Activated CD8-positive, alpha-beta T cell treated with anti-CD3 and anti-CD28 coated beads, Interleukin-2, amount 10 ng/mL, durations not matched to agents 7 days and 5 days (primary cell): ENCODE measurements around the gene DYRK4. TPM values are rescaled to one million over a fixed set of nuclear protein-coding genes. Genes with fewer than 3 reads are reported as not detected.
"Not testable (repeated sequence)": the region's sequence is repeated elsewhere in the genome, so short reads cannot be mapped to it uniquely, and the experiment has no call there.

ENCODE experiments used
- ATAC-seq: fragments of 150-1000 bp; cut with Tn5 transposase; one replicate; pipeline ENCODE4 v1.10.0; 2021; ENCODE audit warnings: moderate library complexity
- CTCF ChIA-PET: fragments of 350-600 bp; sonication (Branson Sonifier 250); formaldehyde crosslinking; loops from one replicate; lab custom pipeline; 2021; ENCODE audit warnings: antibody characterized with exemption; lab: Charles Lee
- POLR2A ChIA-PET: fragments of 350-600 bp; sonication (Branson Sonifier 250); formaldehyde crosslinking; loops from one replicate; lab custom pipeline; 2021; ENCODE audit warnings: antibody characterized with exemption; lab: Charles Lee
- DNase-seq: peaks from one replicate; pipeline ENCODE4 v3.0.0-alpha.2; 2020
- H3K27ac Mint-ChIP-seq: one replicate; pipeline ENCODE4 v1.8.0; 2021; ENCODE audit warnings: mild to moderate bottlenecking, mixed read lengths
- H3K27me3 Mint-ChIP-seq: one replicate; pipeline ENCODE4 v1.8.0; 2021; ENCODE audit warnings: low read depth, mixed read lengths
- H3K36me3 Mint-ChIP-seq: one replicate; pipeline ENCODE4 v1.8.0; 2021; ENCODE audit warnings: low read depth, mixed read lengths
- H3K4me1 Mint-ChIP-seq: one replicate; pipeline ENCODE4 v1.8.0; 2021; ENCODE audit warnings: low read depth, mixed read lengths
- H3K4me3 Mint-ChIP-seq: one replicate; pipeline ENCODE4 v1.8.0; 2021; ENCODE audit warnings: mild to moderate bottlenecking, mixed read lengths
- H3K9me3 Mint-ChIP-seq: one replicate; pipeline ENCODE4 v1.8.0; 2022; ENCODE audit warnings: mixed read lengths; ENCODE audit not compliant: insufficient read depth
- total RNA-seq, 2 experiments: library from RNA; stranded (reverse); gene quantifications; one replicate each; pipeline ENCODE4 v1.2.3, GENCODE V29; 2021

The DYRK4 gene, protein sequence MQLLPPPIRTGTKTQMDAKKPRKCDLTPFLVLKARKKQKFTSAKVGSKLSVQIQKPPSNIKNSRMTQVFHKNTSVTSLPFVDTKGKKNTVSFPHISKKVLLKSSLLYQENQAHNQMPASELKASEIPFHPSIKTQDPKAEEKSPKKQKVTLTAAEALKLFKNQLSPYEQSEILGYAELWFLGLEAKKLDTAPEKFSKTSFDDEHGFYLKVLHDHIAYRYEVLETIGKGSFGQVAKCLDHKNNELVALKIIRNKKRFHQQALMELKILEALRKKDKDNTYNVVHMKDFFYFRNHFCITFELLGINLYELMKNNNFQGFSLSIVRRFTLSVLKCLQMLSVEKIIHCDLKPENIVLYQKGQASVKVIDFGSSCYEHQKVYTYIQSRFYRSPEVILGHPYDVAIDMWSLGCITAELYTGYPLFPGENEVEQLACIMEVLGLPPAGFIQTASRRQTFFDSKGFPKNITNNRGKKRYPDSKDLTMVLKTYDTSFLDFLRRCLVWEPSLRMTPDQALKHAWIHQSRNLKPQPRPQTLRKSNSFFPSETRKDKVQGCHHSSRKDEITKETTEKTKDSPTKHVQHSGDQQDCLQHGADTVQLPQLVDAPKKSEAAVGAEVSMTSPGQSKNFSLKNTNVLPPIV
- total RNA-seq, result 10 to 100 TPM; 27.7 to 28.1 TPM

GRCh38 chr12:4562034-4562657 lies at the start of gene DYRK4:
DYRK4 (plus strand) TSS chr12:4562208; CDS start chr12:4562246, 38 bp downstream.
- ChIA-PET POLR2A (interaction anchor here (1.3 kb wide), 1 partner anchor 16 kb away, joined by 3 read pairs; no protein-coding TSS in a partner anchor), CTCF (interaction anchor here (1.0 kb wide), 1 partner anchor 18 kb away, joined by 3 read pairs; no protein-coding TSS in a partner anchor)
- Mint-ChIP-seq H3K4me1 (peaks cover 26% of the 10 kb centered on the region), H3K27ac (no peak within 1 kb of the TSS), H3K9me3 (no peaks in the 10 kb centered on the region), H3K27me3 (peaks cover 6% of the 10 kb centered on the region), H3K36me3 (peaks cover 24% of the 10 kb centered on the region), H3K4me3 (no peak within 1 kb of the TSS)
- DNase-seq, result no peak
- peak; percentile 51 for ATAC-seq

GRCh38 chr12:4518106-4518728 lies 43.8 kb upstream of the DYRK4 start:
- Mint-ChIP-seq H3K27me3 (no peaks in the 10 kb centered on the region), H3K27ac (no peak overlapping the region), H3K9me3 (no peaks in the 10 kb centered on the region), H3K36me3 (peaks cover 29% of the 10 kb centered on the region), H3K4me1 (no peaks in the 10 kb centered on the region), H3K4me3 (no peak overlapping the region)
- DNase-seq (no peak), ATAC-seq (no peak)
- POLR2A ChIA-PET, result no interaction called here
- CTCF ChIA-PET, result no interaction called here

GRCh38 chr12:4523443-4523842 lies 38.6 kb upstream of the DYRK4 start:
- H3K27me3 Mint-ChIP-seq, H3K9me3 Mint-ChIP-seq, H3K4me1 Mint-ChIP-seq, POLR2A ChIA-PET, DNase-seq, H3K27ac Mint-ChIP-seq, ATAC-seq, H3K4me3 Mint-ChIP-seq: not testable (repeated sequence)
- CTCF ChIA-PET, result interaction anchor here (0.7 to 1.5 kb wide), 2 partner anchors 102 to 103 kb away, joined by 4 read pairs; no protein-coding TSS in a partner anchor
- H3K36me3 Mint-ChIP-seq, result peaks cover 29% of the 10 kb centered on the region

GRCh38 chr12:4526923-4527546 lies 35.0 kb upstream of the DYRK4 start:
- DNase-seq (no peak), ATAC-seq (no peak)
- Mint-ChIP-seq H3K27ac (no peak overlapping the region), H3K4me3 (no peak overlapping the region), H3K9me3 (no peaks in the 10 kb centered on the region), H3K36me3 (peaks cover 37% of the 10 kb centered on the region), H3K4me1 (peaks cover 5% of the 10 kb centered on the region), H3K27me3 (no peaks in the 10 kb centered on the region)
- ChIA-PET POLR2A (no interaction called here), CTCF (interaction anchor here (0.7 to 2.3 kb wide), 10 partner anchors 9 to 642 kb away, joined by 3 to 9 read pairs (median 4); no protein-coding TSS in a partner anchor)

DNA sequence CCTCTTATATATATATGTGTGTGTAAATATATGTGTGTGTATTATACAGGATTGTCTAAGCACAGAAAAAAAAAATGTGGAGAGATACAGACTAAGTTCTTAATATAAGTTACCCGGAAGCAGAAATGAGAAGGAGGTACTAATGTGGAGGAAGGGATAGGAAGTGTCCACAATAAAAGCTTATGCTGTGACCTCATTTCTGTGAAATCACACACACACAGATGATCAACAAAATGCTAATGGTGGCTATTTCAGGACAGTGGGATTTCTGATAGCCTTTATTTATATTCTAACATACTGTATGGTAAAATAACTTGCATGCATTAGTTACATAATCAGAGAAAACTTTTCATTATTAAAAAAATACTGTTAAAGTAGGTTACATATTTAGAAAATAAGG lies 31.8 kb upstream of the DYRK4 start:
- POLR2A ChIA-PET, result no interaction called here
- Mint-ChIP-seq H3K27ac (no peak overlapping the region), H3K27me3 (no peaks in the 10 kb centered on the region)

DNA sequence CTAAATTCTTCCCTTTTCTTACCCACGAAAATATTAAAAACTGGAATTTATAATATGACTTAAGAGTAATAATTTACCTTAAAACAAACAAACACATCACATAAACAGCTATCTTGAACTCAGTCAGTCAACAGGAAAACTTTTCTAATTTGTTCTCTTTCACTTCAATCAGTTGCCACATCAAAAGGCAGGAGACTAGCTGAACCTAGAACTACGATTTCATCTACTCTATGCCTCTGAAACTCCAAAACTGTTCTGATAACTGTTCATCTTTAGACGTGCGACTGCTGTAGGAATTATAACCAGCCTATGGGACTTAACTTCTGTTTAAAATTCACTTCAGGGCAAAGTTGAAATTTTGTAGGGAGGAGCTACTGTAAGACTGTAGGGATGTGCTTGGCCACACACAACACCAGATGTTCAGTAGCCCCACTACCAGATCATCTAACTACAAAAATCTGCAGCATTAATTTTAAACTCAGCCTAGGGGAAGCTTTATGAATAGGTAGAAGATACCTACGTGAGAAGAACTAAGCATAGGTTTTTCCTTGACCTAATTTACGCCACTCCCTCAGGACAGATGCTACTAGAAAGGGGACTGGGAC lies 30.9 kb upstream of the DYRK4 start:
- DNase-seq, result no peak
- peak overlapping the region; percentile 36 for H3K27ac Mint-ChIP-seq
- ChIA-PET CTCF (interaction anchor here (1.3 to 2.3 kb wide), 6 partner anchors 10 to 645 kb away, joined by 3 to 8 read pairs (median 6); no protein-coding TSS in a partner anchor), POLR2A (no interaction called here)
- H3K27me3 Mint-ChIP-seq, result no peaks in the 10 kb centered on the region
- H3K9me3 Mint-ChIP-seq, result no peaks in the 10 kb centered on the region
- peaks cover 5% of the 10 kb centered on the region for H3K4me1 Mint-ChIP-seq
- H3K4me3 Mint-ChIP-seq, result no peak overlapping the region
- peaks cover 17% of the 10 kb centered on the region for H3K36me3 Mint-ChIP-seq
- peak; percentile 51 for ATAC-seq

More for the DNA sequence above, 31.8 kb upstream of the DYRK4 start:
- CTCF ChIA-PET, result interaction anchor here (1.8 to 2.3 kb wide), 3 partner anchors 11 to 644 kb away, joined by 6 to 8 read pairs (median 6); no protein-coding TSS in a partner anchor
- H3K4me3 Mint-ChIP-seq, result no peak overlapping the region
- no peaks in the 10 kb centered on the region for H3K9me3 Mint-ChIP-seq
- peaks cover 5% of the 10 kb centered on the region for H3K4me1 Mint-ChIP-seq
- no peak for ATAC-seq
- DNase-seq, result no peak
- H3K36me3 Mint-ChIP-seq, result peaks cover 21% of the 10 kb centered on the region

DNA sequence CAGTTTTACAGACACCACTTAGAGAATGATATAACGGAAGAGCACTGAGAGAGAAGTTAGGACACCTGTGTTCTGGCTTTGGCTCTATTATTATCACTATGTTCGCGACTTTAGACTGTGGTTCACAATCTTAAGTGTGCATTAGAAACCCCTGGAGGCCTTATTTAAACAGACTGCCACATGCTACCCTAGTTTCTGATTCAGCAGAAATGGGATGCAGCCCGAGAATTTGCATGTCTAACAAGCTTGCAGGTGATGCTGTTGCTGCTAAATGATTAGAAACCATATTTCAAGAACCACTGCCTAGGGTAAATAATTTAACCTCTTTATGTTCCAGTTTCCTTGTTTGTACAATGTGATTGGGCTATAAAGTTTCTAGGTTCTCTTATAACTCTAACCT lies 26.9 kb upstream of the DYRK4 start:
- DNase-seq, result no peak
- Mint-ChIP-seq H3K4me1 (peaks cover 27% of the 10 kb centered on the region), H3K9me3 (no peaks in the 10 kb centered on the region), H3K27ac (no peak overlapping the region), H3K4me3 (no peak overlapping the region), H3K27me3 (no peaks in the 10 kb centered on the region), H3K36me3 (peaks cover 18% of the 10 kb centered on the region)
- ChIA-PET CTCF (interaction anchor here (1.2 to 1.4 kb wide), 2 partner anchors 8 to 322 kb away, joined by 3 to 4 read pairs; no protein-coding TSS in a partner anchor), POLR2A (no interaction called here)
- ATAC-seq, result no peak

GRCh38 chr12:4535871-4536270 lies 26.1 kb upstream of the DYRK4 start:
- POLR2A ChIA-PET, result interaction anchor here (0.9 kb wide), 1 partner anchor 96 kb away, joined by 3 read pairs; no protein-coding TSS in a partner anchor
- H3K9me3 Mint-ChIP-seq, result no peaks in the 10 kb centered on the region
- H3K27ac Mint-ChIP-seq, result no peak overlapping the region
- DNase-seq (no peak), ATAC-seq (no peak)
- H3K27me3 Mint-ChIP-seq, result no peaks in the 10 kb centered on the region
- H3K4me3 Mint-ChIP-seq, result no peak overlapping the region
- peaks cover 27% of the 10 kb centered on the region for H3K4me1 Mint-ChIP-seq
- CTCF ChIA-PET, result interaction anchor here (1.4 kb wide), 1 partner anchor 8 kb away, joined by 4 read pairs; no protein-coding TSS in a partner anchor
- H3K36me3 Mint-ChIP-seq, result peaks cover 15% of the 10 kb centered on the region

- peak; percentile 97 for DNase-seq
- peak; percentile 99 for ATAC-seq
- ChIA-PET POLR2A (interaction anchor here (0.6 to 1.2 kb wide), 5 partner anchors 32 to 669 kb away, joined by 3 to 4 read pairs (median 3); no protein-coding TSS in a partner anchor), CTCF (interaction anchor here (1.1 kb wide), 1 partner anchor 111 kb away, joined by 4 read pairs; no protein-coding TSS in a partner anchor)
- peaks cover 38% of the 10 kb centered on the region for H3K4me1 Mint-ChIP-seq
- H3K27me3 Mint-ChIP-seq, result no peaks in the 10 kb centered on the region
- H3K4me3 Mint-ChIP-seq, result peak within 1 kb of the TSS; percentile 98
- H3K9me3 Mint-ChIP-seq, result no peaks in the 10 kb centered on the region
- H3K36me3 Mint-ChIP-seq, result peaks cover 24% of the 10 kb centered on the region
- H3K27ac Mint-ChIP-seq, result peak within 1 kb of the TSS; percentile 98
Measured at GRCh38 chr12:4538207-4539160, 23.5 kb upstream of the DYRK4 start, which contains the start of gene RAD51AP1. RAD51AP1 (plus strand) TSS chr12:4538890; CDS start chr12:4538940, 50 bp downstream.
